Activated effector memory CD4-positive, alpha-beta T cell treated with Interleukin-2 at 50 U/mL for 16 hours (primary cell): ENCODE measurements around the gene MYO7A.

Experiments
- DNase-seq: peaks from one replicate; pipeline ENCODE4 v3.0.0-alpha.2; 2020

MYO7A gene

DNA sequence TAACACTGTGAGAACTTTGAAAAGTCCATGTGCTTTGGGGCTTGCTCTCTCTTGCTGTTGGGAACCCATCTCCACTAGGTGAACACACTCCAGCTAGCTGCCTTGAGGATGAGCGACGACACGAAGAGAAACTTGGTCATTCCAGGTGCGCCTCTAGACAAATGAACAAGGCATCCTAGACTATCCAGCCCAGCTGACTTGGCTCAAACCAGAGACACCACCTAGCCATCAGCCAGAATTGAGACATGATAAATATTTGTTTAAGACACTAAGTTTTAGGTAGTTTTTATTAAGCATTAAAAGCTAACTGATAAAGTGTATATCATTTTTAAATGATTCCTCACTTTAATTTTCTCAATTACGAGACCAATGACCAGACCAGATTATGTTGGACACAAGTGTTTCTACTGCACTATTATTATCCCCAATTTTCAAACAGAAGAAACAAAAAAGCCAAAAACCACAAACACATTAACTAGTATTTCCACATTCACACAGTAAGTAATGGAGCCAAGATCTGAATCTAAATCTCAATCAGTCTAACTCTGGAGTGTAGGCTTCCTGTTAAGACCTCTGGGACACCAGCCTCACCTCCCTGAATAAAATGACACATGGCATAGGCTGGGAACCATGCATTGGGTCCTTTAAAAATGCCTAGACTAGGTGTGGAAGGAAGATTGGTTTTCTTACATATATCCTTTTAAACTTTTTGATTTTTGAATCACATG, 103.0 kb downstream of the MYO7A start:
- DNase-seq: no peak

DNA sequence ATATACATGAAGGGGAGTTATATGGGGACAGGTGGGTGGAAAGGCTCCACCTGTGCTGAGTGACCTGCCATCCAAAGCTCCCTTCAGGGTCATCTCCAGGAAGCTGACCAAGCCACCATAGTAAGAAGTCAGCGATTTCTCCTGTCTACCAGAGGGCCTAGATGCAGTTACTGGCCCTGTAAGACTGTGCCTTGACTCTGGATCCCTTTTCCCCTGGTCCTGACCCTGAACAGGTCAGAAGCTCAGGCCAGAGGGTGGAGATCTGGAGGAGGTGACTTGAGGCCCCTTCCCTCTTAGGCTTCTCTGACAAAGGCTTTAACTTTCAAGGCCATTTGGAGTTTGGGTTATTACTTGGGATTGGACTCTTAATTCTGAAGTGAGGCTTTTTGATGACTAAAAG, 103.8 kb downstream of the MYO7A start:
- DNase-seq: no peak

DNA sequence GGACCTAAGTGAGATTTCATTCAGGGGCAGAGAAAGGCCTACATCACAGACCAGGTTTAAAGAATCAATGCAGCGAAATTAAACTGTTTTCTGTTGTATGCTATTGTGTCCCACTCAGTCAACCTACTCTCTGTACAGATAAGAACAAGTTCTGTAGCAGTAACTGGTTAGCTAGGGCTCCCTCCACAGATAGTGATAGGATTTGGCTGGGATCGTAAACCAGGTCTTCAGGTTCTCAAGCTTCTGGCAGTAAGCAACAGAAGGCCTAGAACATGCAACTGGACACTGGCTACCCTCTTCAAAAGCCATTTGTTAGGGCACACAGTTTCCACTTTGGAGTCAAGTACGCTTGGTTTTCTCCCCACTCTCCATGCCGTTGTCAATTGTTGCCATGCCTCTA, 104.2 kb downstream of the MYO7A start:
- no peak for DNase-seq

DNA sequence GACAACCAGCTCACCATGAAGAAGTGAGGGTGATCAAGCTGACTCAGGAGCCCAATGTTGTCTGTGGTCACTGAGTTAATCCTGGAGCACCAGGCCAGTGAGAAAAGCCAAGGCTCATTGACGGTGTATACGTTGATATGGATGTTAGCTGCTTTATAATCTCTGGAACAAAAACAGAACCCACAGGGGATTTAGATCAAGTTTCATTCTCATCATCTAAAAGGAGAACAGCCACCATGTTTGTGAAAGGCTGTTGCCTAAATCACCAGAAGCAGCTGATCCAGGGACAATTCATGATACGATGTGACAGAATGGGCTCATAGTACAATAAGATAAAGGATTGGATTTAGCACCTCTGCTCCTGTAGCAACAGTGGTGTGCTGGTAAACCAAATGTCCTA, 105.0 kb downstream of the MYO7A start:
- DNase-seq: no peak

DNA sequence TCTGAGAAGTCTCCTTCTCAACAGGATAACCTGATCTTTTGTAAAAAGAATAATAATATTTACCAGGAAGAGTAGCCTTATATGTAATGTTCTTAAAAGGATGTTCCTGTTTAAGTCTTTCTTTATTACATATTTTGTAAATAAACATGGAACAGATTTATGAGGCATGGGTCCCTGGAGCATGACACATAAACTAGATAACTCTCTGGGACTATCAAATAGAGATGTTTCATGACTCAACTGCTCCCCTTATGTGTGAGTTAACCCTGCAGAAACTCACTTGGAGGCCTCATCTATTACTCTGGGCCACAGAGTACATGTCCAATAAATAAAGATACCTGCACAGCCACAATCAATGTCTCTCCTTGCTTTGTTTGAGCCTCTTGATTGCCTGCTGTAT, 108.9 kb downstream of the MYO7A start:
- DNase-seq: no peak

DNA sequence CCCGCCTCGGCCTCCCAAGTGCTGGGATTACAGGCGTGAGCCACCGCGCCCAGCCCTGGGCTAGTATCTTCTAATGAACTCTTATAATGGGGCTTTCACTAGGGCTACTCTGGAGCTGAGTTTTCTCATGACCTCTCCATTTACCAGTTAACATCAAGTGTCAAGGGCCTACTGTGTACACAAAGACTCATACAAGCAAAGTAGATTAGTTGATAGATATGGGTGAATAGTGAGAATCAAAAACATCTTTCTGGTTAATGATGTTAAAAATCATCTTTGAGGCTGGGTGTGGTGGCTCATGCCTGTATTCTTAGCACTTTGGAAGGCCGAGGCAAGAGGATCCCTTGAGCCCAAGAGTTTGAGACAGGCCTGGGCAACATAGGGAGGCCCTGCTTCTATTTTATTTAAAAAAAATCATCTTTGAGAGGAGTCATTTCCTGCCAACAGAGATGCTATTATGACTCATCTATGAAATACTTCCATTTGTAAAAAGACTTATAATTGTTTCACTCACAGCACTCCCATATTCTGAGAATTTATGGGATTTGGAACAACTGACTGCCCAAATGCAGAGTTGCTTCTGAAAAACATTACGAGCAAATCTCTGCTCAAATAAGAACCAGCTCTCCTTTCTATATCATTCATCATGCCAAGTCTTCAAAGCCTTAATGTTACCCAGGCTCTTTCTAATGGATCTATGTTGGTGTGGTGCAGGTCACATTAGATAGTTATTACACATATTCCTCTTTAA, 116.4 kb downstream of the MYO7A start:
- DNase-seq: no peak

DNA sequence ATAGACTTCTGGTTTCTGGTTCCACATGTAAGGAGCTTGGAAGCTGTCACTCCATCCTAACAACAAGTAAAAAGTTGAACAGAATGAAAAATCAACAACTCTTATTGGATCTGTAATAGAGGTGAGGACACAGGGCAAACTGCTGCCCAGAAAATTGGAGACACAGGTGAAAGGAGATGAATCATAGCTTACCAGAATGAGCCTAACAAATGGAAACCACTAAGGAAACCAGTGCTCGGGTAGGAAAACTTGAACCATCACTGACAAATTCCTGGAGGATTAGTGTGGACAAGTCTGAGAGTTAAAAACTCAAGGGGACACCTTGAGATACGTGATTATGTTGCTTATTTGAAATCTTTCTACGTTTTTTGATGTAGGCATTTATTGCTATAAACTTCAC, 121.4 kb downstream of the MYO7A start:
- no peak for DNase-seq

DNA sequence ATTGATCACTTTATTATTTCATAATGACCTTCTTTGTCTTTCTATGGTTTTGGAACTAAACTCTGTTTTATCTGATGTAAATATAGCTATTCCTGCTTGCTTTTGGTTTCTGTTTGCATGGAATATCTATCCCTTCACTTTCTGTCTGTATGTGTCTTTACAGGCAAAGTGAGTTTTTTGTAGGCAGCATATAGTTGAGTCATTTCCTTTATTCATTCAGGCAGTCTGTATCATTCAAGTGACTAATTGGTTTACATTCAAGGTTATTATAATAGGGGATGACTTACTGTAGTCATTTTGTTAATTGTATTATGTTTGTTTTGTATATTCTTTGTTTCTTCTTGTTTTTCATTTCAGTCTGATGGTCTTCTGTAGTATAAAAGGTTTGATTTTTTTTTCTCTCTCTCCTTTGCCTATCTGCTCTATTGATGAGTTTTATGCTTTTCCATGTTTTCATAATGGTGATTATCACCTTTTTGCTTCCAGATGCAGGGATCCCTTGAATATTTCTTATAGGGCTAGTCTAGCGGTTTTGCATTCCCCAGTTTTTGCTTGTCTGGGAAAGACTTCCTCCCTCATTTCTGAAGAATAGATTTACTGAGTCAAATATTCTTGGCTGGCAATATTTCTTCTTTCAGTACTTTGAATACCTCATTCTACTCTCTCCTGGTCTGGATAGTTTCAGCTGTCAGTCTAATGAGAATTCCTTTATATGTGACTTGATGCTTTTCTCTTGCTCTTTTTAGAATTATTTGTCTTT, 123.0 kb downstream of the MYO7A start:
- DNase-seq: no peak

DNA sequence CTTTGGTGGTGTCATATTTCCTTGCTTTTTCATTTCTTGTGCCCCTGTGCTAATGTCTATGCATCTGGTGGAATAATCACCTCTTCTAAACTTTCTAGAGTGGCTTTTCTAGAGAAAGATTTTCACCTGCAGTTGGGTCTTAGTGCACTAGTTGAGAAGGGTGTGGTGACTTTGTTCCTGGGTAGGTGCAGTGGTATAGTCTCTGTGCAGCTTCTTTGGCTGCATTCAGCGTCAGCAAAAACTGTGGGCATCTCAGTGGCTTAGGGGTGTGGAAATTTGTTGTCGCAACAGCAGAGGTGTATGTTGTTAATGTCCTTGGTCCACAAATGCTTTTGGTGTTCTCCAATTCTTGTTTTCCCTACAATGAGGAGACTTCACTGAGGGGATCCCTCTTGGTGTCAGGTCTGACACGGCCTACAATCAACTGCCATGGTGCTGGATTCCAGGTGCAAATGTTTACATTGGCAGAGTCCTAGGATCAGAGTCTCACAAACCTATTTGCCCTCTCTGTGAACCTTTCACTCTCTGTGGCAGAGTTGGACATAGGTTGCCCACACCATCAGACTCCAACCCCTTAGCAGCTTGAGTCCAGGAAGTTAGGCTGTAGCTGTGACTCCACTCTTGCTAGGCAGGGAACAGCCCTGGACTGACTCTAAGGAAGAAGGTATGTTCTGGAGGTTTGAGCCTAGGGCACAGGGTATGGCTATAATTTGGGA, 124.7 kb downstream of the MYO7A start:
- no peak for DNase-seq

DNA sequence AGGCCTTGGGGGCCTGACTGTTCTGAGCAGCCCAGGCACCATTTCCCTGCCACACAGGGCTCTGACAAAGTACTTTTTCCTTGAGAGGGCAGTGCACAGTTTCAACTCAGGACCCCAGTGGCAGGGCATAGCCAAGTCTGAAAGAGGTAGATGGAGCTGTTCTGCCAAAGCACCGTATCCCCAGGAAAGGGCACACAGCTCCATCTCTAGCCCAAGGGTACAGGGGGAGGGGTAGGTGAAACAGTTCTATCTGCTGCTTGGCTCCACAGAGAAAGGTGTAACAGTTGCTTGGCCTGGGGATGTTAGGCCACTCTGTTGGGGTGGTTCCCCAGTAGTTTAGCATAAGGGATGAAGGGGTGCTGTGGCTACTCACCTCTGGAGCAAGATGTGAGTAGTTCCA, 125.6 kb downstream of the MYO7A start:
- DNase-seq: no peak

DNA sequence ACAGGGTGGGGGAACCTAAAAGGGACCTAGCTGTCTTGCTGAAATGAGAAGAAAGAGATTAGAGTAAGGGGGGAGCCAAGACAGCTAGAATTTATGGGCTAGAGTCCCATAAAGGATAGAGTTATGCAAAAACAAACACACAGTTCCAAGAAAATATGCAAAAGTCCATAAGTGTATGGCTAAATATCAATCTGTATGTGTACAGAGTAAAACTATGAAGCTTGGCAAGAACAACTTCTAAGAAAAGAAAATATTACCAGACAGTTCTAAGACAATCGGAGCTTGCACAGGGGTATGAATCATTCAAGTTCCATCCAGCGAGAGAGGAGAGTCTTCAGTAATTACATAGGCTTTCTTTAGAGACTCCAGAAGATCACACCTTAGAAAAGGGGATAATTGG, 131.6 kb downstream of the MYO7A start:
- DNase-seq: no peak

DNA sequence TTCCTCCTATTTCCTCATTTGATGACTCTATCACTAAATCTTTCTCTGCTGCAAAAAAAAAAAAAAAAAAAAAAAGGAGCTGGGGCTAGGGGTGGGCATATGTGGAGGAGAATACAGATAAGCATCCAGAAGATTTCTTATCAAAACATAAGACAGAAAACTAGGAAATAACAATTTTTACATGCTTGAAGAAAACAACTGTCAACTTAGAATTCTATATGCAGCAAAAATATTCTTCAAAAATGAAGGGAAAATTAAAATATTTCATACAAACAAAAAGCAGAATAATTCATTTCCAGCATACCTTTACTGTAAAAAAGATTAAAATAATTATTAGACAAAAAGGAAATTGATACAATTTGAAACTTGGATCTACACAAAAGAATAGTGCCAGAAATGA, 134.8 kb downstream of the MYO7A start:
- DNase-seq: no peak
